Endodermal cell (in vitro differentiated cells): ENCODE data around the gene SYNJ2. TPM values are rescaled to one million over a fixed set of nuclear protein-coding genes. Genes with fewer than 3 reads are reported as not detected.

Experiments
- DNase-seq: peaks from one replicate; pipeline ENCODE4 v3.0.0-alpha.2; 2017
- H3K27ac ChIP-seq: 2 replicates; pipeline ENCODE4 v1.5.1; 2013; ENCODE audit warnings: mild to moderate bottlenecking, low read depth, low read length, moderate library complexity
- H3K27me3 ChIP-seq: 2 replicates; pipeline ENCODE4 v1.6.1; 2013; ENCODE audit warnings: mild to moderate bottlenecking, low read length, moderate library complexity; ENCODE audit not compliant: insufficient read depth, control insufficient read depth, poor library complexity, severe bottlenecking
- H3K36me3 ChIP-seq: 2 replicates; pipeline ENCODE4 v1.7.0; 2013; ENCODE audit warnings: mild to moderate bottlenecking, low read length, moderate library complexity; ENCODE audit not compliant: control insufficient read depth, insufficient read depth
- H3K4me1 ChIP-seq: one replicate; pipeline ENCODE4 v1.7.0; 2013; ENCODE audit warnings: low read length; ENCODE audit not compliant: control insufficient read depth, insufficient read depth
- H3K4me3 ChIP-seq: 2 replicates; pipeline ENCODE4 v1.5.1; 2013; ENCODE audit warnings: mild to moderate bottlenecking, low read length, moderate library complexity
- H3K9ac ChIP-seq: 2 replicates; pipeline ENCODE4 v1.6.1; 2013; ENCODE audit warnings: mild to moderate bottlenecking, low read length, moderate library complexity; ENCODE audit not compliant: poor library complexity, severe bottlenecking; ENCODE audit errors: extremely low read depth
- H3K9me3 ChIP-seq: 2 replicates; pipeline ENCODE4 v1.6.1; 2013; ENCODE audit warnings: mild to moderate bottlenecking, low read length, moderate library complexity; ENCODE audit not compliant: control insufficient read depth
- H3K27ac Mint-ChIP-seq: 2 replicates; pipeline ENCODE4 v1.8.0; 2020; ENCODE audit warnings: mixed read lengths
- H3K27me3 Mint-ChIP-seq: 2 replicates; pipeline ENCODE4 v1.8.0; 2021; ENCODE audit warnings: mild to moderate bottlenecking, mixed read lengths; ENCODE audit not compliant: insufficient read depth
- H3K36me3 Mint-ChIP-seq: 2 replicates; pipeline ENCODE4 v1.8.0; 2020; ENCODE audit warnings: low read depth, mixed read lengths
- H3K4me1 Mint-ChIP-seq: 2 replicates; pipeline ENCODE4 v1.8.0; 2020; ENCODE audit warnings: mixed read lengths
- H3K4me3 Mint-ChIP-seq: 2 replicates; pipeline ENCODE4 v1.8.0; 2020; ENCODE audit warnings: mild to moderate bottlenecking, moderate library complexity, mixed read lengths
- H3K9me3 Mint-ChIP-seq: 2 replicates; pipeline ENCODE4 v1.8.0; 2020; ENCODE audit warnings: mild to moderate bottlenecking, mixed read lengths
- CTCF ChIP-seq: fragments of 200-600 bp; sonication (generic); conservative IDR thresholded peaks from 2 replicates; pipeline ENCODE4 v1.5.0; 2021; ENCODE audit warnings: antibody characterized with exemption, mild to moderate bottlenecking
- WGBS, 2 experiments: methylation state at CpG; one replicate each; pipeline versions ENCODE4 v1.1.5 to v1.1.7; 2013; ENCODE audit warnings: missing lambda C conversion rate in 2 of 2, mixed read lengths in 1 of 2; ENCODE audit not compliant: insufficient coverage in 1 of 2, insufficient read length in 1 of 2; 5-methylcytosine and 5-hydroxymethylcytosine counted together
- total RNA-seq, 2 donors: library from RNA; stranded (reverse); fragmentation: NEBNext Ultra II Directional in 1 of 2; extraction: Animal tissue kit (Norgen Biotek cat#: 25700) in 1 of 2; gene quantifications; 2 replicates in 1 of 2; 3 replicates in 1 of 2; pipeline ENCODE4 v1.2.1, GENCODE V29; 2021

SYNJ2 gene
- total RNA-seq, 2 donors from 2014 or later = 21.2 to 32.8 TPM

GRCh38 chr6:158049055-158050028 lies 67.7 kb downstream of the SYNJ2 start:
- H3K27ac Mint-ChIP-seq = no peak overlapping the region
- H3K27me3 Mint-ChIP-seq = peaks cover 2% of the 10 kb centered on the region
- no peak overlapping the region for H3K4me3 Mint-ChIP-seq
- Histone ChIP-seq H3K27me3 (no peaks in the 10 kb centered on the region), H3K4me3 (no peak overlapping the region), H3K9ac (no peak overlapping the region), H3K27ac (no peak overlapping the region), H3K9me3 (no peaks in the 10 kb centered on the region), H3K4me1 (no peaks in the 10 kb centered on the region), H3K36me3 (peaks cover 15% of the 10 kb centered on the region)
- no peaks in the 10 kb centered on the region for H3K4me1 Mint-ChIP-seq
- DNase-seq = no peak
- H3K9me3 Mint-ChIP-seq = no peaks in the 10 kb centered on the region
- H3K36me3 Mint-ChIP-seq = peaks cover 9% of the 10 kb centered on the region
- WGBS, 2 experiments = 93 to 95% methylated on average over 12 to 17 of the region's 17 CpGs
- no peak for TF ChIP-seq CTCF

- DNase-seq = no peak
- Histone ChIP-seq H3K27ac (no peak overlapping the region), H3K27me3 (no peaks in the 10 kb centered on the region), H3K9ac (no peak overlapping the region), H3K4me1 (no peaks in the 10 kb centered on the region), H3K9me3 (no peaks in the 10 kb centered on the region), H3K36me3 (peaks cover 11% of the 10 kb centered on the region), H3K4me3 (no peak overlapping the region)
- Mint-ChIP-seq H3K27ac (no peak overlapping the region), H3K4me3 (no peak overlapping the region), H3K36me3 (peaks cover 9% of the 10 kb centered on the region), H3K27me3 (peaks cover 2% of the 10 kb centered on the region), H3K9me3 (no peaks in the 10 kb centered on the region), H3K4me1 (no peaks in the 10 kb centered on the region)
- no peak for TF ChIP-seq CTCF
- WGBS, 2 experiments = 89 to 96% methylated on average over 5 to 8 of the region's 8 CpGs
Observed at GRCh38 chr6:158050107-158050735, 68.6 kb downstream of the SYNJ2 start.

GRCh38 chr6:158050955-158051354 lies 69.3 kb downstream of the SYNJ2 start:
- Mint-ChIP-seq H3K27ac (no peak overlapping the region), H3K4me3 (no peak overlapping the region), H3K4me1 (no peaks in the 10 kb centered on the region), H3K27me3 (peaks cover 2% of the 10 kb centered on the region), H3K36me3 (peaks cover 3% of the 10 kb centered on the region), H3K9me3 (no peaks in the 10 kb centered on the region)
- Histone ChIP-seq H3K4me1 (no peaks in the 10 kb centered on the region), H3K36me3 (peaks cover 15% of the 10 kb centered on the region), H3K9ac (no peak overlapping the region), H3K27me3 (no peaks in the 10 kb centered on the region), H3K4me3 (no peak overlapping the region), H3K9me3 (no peaks in the 10 kb centered on the region), H3K27ac (no peak overlapping the region)
- no peak for TF ChIP-seq CTCF
- no peak for DNase-seq
- WGBS, 2 experiments = 90 to 95% methylated on average over 3 to 4 of the region's 4 CpGs
